HG03520 (cell line): ENCODE data around the gene CDC42EP1.

Experiments
- ATAC-seq: cut with Tn5 transposase; IDR thresholded peaks from one replicate; pipeline ENCODE4 v1.9.1; 2021; ENCODE audit warnings: mild to moderate bottlenecking, moderate library complexity; ENCODE audit not compliant: unreplicated experiment

CDC42EP1 gene

DNA sequence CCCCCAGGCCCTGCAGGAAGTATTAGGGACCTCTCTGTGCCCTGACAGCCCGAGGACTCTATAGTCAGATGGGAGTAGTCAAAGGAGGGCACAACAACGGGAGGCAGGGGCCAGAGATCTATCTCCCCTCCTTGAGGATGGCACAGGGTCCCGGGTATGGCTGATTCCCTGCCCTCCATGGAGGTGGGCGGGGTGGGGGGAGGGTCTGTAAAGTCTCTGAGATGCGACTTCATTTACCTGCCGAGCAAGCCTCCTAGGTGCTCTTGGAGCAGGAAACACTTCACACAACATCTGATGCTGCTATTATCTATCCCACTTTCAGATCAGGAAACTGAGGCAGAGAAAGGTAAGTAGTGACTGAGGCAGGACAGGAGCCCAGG lies 769 bp upstream of the CDC42EP1 start:
- ATAC-seq = no peak

DNA sequence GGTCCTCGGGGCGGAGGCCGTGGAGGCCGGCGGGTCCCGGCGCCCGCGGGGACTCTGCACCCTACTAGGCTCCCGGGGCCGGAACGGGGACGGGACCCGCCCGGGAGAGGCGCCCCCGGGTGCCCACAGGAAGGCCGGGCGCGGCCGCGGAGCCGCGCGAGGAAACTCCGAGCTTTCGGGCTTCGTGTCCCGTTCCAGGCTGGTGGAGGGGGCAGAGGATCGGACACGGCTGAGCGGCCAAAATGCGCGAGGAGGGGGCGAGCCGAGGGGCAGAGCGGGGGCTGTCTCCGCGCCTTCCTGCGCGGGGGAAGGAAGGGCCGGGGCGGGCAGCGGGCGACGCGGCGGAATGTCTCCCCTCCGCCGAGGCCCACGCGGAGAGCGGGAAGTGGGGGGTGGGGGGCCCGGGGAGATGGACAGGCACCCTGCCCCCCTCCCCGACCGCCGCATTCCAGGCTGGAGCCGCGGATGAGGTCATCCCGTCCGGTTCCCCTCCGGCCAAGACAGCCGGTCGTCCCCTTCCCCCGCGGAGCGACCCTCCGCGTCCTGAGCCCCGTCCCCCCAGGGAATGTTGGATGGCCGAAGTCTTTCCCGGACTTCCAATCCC lies 430 bp downstream of the CDC42EP1 start:
- no peak for ATAC-seq

DNA sequence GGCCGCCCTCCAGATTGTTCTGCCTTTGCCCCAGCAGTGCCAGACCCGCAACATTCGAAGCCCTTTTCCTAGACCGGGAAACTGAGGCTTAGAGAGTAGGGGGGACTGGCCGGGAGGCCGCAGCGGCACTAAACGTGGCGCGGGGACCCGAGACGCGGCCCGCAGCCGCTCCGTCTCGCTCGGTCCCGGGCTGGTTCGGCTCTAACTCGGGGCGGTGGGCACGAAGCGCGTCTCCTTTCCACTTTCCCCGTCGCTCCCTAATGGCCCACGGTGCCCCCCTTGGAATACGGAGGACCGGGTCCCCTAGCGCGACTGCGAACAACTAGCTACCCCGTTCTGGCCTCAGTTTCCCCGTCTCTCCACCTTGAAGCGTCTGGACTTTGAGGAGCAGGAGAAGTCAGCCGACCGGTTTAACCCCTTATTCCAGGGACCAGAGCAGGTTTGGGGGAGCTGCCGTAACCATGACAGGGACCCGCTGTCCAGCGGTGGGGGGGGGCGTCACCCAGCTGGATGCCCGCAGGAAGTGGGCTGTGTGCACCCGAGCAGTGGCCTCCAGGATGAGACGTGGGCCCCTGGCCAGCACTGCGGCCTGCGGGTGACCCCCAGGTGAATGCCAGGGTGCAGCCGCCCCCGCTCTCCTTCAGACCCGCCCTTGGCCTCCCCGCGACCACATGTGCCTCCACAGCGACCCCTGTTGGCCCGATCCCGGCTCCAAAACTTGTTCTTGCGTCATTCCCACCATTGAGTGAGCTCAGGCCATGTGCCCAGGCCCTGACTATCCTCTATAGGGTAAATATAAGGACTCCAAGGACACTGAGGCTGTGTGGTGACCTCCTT lies 1.1 kb downstream of the CDC42EP1 start:
- no peak for ATAC-seq

DNA sequence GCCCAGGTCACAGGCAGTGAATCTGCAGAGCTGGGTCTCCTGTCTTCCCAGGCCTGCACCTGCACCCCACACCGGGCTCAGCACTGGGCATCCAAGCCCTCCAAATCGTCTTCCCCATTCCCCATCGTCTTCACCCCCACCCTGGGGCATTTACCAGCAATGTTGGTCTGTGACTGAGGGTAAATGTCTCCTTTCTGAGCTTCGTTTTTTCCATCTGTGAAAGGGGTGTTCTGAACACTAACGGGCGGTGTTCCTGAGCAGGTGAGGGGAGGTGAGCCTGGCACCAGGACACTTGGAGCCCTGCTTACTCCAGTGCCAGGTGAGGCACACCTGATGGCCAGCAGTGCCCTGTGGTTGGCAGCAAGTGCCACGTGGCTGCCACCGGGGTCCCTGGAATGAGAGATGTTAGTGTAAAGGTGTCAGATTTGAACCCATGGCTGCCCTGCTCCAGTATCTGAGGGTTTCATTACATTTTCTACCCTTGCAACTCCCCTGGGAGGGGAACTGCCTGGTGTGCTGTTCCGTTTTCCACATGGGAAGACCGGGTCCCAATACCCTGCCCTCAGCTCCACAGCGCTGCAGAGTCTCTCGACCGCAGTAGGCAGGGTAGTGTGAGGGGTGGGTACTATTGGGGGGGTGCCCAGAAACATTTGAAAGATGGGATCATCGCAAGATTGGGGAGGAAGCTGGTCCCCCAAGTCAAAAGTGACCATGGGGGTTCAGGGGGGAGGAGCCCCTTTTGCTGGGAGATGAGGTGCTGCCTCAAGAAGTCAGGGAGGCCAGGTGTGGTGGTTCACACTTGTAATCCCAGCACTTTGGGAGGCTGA lies 2.0 kb downstream of the CDC42EP1 start:
- no peak for ATAC-seq

DNA sequence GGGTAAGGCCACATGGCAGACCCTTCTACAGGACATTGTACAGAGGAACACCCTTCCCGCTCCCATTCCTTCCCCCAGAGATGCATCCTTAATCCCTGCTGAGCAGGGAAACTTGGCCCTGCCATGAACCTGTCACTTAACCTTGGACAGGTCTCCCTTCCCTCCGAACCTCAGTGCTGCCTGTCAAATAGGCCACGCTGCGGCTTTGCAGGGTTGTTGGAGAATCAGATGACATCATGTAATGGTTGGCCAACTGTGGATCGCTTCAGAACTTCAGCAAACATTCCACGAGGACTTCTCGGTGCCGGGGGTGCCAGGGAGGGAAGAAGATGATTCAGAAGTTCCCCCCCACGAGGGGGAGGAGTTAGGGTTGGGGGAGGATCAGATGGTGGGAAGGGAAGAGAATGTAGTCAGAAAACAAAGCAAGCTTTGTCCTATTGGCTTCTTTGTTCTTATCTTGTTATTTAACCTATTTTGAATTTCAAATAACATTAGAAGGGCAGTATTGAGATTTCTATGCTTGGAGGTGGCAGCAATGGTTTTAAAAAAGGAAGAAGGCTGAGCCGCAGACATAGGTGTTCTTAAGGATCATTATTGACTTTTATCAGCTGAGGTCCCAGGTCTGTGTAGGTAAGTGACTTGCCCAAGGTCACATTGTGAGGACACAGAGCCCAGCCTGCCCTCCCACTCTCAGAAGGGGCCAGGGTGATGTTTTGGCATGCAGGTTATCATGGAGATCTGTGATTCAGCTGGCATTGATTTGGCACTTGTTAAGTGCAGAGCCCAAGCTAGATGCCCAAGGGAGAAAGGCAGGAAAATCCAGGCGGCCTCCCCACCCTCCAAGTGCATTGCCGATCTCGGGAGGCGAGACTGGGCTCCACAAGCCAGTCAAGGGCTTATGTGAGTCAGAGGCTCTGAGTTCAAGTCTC lies 3.1 kb downstream of the CDC42EP1 start:
- no peak for ATAC-seq

DNA sequence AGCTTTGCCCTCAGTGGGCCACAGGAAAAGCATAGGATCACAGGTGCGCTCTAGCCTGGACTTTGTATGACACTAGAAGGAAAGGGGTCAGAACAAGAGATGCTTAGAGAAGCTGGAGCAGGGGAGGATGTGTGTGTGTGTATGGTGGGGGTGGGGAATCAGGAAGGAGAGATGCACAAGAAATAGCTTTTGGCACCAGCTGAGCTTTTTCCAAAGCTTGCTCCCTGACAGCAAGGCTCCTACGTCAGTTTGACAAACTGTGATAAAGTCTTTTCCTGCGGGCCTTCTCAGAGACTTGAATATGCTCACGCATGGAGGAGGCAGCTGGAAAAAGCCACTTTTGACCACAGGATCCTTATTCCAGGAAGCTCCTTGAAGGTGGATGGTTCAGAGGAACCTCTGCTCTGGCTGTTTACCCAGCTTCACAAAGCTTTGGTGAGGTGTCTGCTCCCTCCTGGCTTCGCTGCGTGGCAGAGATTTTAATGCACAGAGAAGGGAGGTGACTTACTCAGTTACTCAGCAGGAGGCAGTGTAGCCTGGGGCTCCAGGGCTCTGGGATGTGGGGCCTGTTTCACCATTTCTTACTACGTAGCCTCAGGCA lies 3.9 kb downstream of the CDC42EP1 start:
- no peak for ATAC-seq

DNA sequence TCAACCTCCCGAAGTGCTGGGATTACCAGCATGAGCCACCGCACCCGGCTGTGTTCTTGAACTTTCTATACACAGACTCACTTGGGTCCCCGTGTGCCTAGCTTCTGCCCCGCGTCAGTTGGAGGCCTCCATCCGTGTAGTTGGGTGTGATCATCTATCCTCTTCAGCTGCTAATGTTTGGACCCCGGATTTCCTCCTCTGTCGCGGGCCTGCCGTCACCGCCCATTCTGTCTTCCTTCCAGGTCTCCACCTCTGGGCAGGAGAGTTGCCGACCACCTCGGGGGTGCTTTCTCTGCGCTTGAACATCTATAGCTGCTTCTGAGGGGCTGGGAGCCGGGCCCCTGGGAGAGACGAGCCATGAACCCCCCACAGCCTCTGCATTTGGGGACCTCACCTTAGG lies 5.5 kb downstream of the CDC42EP1 start:
- no peak for ATAC-seq

DNA sequence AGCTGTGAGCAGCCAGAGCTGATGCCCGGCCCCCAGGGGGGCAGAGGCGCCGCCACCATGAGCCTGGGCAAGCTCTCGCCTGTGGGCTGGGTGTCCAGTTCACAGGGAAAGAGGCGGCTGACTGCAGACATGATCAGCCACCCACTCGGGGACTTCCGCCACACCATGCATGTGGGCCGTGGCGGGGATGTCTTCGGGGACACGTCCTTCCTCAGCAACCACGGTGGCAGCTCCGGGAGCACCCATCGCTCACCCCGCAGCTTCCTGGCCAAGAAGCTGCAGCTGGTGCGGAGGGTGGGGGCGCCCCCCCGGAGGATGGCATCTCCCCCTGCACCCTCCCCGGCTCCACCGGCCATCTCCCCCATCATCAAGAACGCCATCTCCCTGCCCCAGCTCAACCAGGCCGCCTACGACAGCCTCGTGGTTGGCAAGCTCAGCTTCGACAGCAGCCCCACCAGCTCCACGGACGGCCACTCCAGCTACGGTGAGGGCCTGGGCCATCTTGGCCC lies 6.1 kb downstream of the CDC42EP1 start:
- ATAC-seq = no peak

DNA sequence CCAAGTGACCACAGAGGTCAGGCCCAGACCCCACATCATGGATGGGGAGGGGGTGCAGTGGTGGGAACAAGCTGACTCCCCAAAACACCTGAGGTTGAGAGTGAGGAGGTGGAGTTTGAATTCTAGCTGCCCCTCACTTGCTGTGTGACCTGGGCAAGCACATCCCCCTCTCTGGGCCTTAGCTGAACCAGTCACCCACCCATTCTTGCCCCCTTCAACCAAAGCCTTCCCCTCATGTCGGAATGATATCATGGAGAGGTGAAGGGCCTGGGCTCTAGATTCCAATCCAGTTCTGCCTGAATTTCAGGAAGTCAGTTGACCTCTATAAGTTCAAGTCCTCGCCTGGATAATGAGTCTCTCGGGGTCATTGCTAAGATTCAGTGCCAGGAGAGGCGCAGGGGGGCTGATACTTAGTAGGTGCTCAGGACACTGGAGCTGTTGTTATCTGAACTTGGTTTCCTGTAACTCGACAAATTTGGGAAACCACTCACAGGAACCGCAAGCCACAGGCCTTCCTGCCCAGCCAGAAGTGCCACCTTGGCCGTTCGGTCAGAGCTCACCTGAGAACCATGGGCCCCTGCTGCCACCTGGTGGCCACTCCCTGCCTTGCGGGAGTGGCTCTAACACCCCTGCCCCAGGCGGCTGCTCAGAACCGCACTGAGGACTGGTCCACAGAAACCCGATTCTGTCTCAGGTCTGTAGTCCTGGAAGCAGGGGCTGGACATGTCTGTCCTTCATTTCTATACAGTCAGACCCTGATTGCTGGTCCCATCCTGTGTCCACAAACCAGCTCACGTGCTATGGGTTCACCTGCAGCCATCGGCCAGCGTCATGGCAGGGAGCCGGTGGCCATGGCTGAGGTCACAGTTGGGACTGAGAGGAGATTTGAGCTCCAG lies 6.9 kb downstream of the CDC42EP1 start:
- no peak for ATAC-seq

DNA sequence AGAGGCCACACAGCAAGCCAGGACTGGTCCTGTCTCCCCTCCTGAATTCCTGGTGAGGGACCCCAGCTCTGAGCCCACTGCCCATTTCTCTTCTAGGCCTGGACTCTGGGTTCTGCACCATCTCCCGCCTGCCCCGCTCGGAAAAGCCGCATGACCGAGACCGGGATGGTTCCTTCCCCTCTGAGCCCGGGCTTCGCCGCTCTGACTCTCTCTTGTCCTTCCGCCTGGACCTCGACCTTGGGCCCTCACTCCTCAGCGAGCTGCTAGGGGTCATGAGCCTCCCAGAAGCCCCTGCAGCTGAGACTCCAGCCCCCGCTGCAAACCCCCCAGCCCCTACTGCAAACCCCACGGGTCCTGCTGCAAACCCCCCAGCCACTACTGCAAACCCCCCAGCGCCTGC lies 7.7 kb downstream of the CDC42EP1 start:
- ATAC-seq = no peak

DNA sequence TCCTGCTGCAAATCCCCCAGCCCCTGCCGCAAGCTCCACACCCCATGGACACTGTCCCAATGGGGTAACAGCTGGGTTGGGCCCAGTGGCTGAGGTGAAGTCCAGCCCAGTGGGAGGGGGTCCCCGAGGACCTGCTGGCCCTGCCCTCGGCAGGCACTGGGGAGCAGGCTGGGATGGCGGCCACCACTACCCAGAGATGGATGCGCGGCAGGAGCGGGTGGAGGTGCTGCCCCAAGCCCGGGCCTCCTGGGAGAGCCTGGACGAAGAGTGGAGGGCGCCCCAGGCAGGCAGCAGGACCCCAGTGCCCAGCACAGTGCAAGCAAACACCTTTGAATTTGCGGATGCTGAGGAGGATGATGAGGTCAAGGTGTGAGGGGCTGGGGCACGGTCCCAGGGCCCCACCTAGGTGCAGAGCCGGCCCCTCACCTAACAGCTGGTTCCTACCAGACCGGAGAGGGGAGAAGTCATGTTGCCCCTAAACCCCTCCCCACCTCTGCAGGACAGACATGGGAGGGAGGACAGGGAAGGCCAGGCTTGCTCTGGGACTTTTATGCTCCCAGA lies 8.2 kb downstream of the CDC42EP1 start:
- ATAC-seq = no peak

DNA sequence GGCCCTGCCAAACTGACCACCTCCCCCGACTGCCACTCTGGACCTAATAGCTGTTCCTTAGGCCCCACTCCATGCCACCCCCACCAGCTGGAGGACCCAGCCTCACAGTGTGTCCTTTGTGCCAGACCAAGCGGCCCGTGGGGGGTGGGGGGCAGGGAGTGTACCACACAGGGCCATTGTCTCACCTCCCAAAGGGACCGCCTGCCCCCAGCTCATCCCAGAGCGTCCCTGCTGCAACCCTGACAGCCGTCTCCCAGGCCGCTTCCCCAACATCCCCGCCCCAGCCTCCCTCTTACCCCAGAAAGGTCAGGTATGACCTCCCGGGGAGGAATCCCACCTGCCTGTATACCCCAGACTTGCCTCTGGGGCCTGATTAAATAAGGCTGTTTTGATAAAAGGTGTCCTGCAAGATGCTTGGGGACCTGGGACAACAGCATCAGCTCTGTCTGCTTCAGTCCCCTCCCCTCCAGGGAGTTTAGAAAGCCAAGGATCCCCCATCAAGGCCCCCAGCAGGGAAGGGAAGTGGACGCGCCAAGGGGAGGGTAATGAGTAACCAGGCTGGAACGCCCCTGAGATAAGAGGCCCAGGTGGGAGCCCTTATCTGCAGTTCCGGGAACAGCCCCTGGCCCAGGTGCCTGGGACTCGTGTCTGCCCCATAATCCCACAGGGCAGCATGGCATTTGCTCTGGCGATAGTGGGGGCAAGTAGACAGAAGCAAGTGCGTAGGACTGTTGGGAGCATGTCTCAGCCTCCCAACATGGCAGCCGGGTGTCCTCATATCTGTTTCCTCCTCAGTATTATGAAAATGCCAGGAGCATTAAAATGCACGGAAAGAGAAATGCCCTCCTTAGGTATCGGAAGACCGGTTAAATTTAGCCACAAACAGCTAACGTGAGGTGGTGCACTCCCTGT lies 9.0 kb downstream of the CDC42EP1 start:
- ATAC-seq = no peak

DNA sequence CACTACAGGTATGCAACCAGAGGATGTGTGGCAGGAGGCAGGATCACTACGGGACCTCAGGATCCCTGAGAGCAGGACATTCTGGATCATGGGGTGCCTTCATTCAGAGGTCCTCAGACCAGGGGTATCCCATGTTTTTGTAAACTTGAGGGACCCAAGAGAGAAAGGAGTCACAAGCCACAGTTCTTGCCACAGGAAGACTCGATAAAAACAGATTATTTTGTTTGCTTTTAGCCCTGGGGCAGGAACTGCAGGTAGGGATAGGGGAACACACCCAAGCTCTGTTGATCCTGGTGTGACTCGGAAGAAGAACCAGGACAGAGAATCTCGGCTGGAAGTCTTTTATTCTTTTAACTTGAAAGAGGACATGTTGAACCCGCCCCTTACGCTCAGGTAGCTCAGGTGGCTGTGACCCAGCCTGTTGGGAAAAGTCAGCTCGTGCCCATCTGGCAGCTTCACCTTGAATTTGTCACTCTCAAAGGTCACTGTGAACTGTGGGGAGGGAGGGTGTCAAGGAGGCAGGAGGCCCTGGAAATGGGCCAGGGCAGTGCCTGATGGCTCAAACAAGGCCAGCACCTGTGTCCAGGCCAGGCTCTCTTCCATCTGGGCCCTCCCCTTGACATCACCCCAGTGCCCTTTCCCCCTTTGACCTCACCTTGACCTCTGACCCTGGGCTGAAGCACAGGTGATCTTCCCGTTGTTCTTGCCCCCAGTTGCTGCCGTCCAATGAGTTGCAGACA lies 9.8 kb downstream of the CDC42EP1 start:
- no peak for ATAC-seq

DNA sequence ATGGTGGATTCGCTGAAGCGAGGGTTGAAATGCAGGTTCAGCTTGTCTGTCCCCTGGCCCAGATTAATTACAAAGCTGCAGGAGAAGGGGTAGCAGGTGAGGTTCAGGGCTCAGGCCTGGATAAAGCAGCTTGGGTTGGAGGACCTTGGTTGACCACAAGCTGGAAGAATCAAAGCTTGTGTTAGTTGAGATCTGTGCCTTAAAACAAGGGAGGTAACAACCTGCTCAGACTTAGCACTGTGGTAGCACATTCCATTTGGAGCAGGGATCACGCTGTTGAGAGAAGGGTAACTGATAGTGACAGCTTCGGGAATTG lies 10.3 kb downstream of the CDC42EP1 start:
- ATAC-seq = no peak

DNA sequence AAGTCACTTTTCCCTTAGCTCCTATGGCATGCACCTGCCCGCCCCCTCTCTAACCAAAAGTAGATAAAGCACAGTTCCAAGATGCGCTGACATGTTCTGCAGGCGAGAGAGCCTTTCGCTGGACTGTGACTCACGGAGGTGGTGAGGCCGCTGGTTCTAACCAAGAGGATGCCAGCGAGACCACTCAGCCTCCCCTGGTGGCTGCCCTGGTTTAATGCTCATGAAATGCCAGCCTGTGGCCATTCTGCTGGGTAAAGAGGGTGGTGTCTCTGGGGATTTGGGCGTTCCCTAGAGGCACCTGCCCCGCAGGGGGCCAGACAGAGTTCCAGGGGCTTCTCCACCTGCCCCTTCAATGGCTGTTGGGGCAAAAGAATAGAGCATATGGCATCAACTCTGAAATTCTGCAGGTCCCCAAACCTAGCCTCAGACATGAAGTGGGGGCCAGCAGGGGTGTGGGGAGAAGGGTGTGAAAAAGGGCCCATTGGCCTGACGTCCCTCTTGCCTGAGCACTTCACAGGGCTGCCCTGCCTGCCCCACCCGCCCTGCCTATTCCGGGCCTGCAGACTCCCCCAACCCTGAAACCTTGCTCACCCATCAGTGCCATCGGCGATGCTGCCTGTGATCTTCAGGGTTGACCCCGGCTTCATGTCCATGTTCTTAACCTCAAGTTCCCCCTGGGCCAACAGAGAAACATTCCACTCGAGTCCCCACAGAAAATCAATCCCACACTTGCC lies 11.1 kb downstream of the CDC42EP1 start:
- ATAC-seq = no peak

DNA sequence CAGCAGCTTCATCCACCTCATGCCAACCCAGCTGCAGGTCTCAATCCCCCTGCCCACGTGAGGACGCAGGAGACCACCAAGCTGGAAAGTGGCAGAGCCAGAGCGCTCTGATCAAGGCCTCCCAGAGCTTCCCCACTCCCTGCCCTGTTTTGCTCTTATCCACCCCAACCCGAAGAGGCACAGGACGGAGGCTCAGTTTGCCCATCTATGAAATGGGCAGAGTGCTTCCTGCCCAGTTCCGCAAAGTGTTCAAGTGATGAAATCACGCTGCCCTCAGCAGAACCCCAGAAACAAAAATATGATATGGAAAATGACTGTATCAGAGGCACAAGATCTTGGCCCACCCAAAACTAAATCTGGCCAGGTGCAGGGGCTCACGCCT lies 11.7 kb downstream of the CDC42EP1 start:
- no peak for ATAC-seq
